Forelimb muscle (tissue), 1 donor: Measurements from ENCODE around the gene MBOAT1. TPM values are rescaled to one million over a fixed set of nuclear protein-coding genes. Genes with fewer than 3 reads are reported as not detected.

Experiments used
- polyA plus RNA-seq: library from polyadenylated mRNA; unstranded; fragments of 120-200 nt; gene quantifications from one replicate; pipeline ENCODE4 v1.2.1, GENCODE V29; 2013; ENCODE audit not compliant: insufficient read length

The MBOAT1 gene
- polyA plus RNA-seq, 1 donor, result 3.8 TPM

Other genes starting within 250 kb of the MBOAT1 start
- gene E2F3, start 189.4 kb upstream of the MBOAT1 start, polyA plus RNA-seq, result 7.5 TPM